HG03159 (cell line): ENCODE data around the gene HLA-A.
"Not testable (repeated sequence)": the region's sequence is repeated elsewhere in the genome, so short reads cannot be mapped to it uniquely, and the experiment has no call there.

Experiments
- ATAC-seq: cut with Tn5 transposase; IDR thresholded peaks from one replicate; pipeline ENCODE4 v1.9.1; 2021; ENCODE audit warnings: mild to moderate bottlenecking, moderate library complexity; ENCODE audit not compliant: unreplicated experiment

The HLA-A gene

DNA sequence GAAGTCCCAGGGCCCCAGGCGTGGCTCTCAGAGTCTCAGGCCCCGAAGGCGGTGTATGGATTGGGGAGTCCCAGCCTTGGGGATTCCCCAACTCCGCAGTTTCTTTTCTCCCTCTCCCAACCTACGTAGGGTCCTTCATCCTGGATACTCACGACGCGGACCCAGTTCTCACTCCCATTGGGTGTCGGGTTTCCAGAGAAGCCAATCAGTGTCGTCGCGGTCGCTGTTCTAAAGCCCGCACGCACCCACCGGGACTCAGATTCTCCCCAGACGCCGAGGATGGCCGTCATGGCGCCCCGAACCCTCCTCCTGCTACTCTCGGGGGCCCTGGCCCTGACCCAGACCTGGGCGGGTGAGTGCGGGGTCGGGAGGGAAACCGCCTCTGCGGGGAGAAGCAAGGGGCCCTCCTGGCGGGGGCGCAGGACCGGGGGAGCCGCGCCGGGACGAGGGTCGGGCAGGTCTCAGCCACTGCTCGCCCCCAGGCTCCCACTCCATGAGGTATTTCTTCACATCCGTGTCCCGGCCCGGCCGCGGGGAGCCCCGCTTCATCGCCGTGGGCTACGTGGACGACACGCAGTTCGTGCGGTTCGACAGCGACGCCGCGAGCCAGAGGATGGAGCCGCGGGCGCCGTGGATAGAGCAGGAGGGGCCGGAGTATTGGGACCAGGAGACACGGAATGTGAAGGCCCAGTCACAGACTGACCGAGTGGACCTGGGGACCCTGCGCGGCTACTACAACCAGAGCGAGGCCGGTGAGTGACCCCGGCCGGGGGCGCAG, at the start of gene HLA-A:
HLA-A (plus strand) TSS at position 258 of the 778 bp plus-strand sequence; CDS start at position 280, 22 bp downstream.
- ATAC-seq = peak; percentile 94

DNA sequence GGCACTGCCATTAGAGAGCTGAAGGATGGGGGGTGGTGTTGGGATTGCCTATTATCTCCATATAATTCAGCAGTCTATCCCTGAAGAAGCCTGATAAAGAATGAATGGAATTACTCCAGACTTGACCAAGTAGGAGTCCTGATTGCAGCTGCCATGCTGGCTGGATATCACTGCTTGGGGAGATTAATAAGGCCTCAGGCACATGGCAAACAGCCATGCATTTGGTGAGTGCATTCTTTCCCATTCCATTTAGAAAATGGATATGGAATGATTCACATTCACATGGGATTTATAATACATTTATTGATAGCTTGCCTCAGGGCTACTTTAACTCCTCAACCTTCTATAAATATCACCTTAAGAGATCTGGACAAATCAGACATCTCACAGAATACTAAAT, 49.6 kb upstream of the HLA-A start:
- no peak for ATAC-seq

DNA sequence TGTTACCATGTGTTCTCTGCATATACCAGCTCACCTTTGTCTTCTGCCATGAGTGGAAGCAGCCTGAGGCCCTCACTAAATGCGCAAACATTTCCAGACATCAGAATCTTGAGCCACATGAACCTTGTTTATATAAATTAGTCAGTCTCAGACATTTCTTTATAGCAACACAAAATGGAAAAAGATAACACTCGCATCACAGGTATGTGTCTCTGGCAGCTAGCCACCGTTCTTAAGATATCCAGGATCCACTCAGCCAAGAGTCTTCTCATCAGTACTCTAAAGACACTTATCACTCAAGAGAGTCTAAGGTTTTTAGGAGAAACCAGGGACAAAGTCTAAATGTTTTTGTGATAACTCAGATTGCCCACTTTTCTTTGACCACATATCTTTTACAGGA, 43.1 kb upstream of the HLA-A start:
- ATAC-seq = no peak

DNA sequence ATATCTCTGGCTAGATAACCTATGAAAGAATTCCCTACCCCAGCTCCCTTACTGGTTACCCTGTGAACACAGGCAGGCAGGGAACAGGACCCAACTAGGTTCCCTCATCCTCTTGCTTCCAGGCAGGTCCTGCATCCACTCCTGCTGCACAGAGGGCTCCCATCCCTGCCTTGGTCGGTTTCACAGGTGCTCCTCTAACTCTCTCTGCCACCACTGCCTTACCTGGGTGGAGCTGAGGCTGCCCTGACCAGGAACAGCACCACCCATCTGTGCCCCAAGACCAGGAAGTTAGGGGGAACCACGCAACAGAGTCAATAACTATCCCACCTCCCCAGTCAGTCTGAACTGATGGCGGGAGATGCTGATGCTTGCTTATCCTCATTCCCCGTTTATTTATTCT, 37.0 kb upstream of the HLA-A start:
- ATAC-seq = no peak

DNA sequence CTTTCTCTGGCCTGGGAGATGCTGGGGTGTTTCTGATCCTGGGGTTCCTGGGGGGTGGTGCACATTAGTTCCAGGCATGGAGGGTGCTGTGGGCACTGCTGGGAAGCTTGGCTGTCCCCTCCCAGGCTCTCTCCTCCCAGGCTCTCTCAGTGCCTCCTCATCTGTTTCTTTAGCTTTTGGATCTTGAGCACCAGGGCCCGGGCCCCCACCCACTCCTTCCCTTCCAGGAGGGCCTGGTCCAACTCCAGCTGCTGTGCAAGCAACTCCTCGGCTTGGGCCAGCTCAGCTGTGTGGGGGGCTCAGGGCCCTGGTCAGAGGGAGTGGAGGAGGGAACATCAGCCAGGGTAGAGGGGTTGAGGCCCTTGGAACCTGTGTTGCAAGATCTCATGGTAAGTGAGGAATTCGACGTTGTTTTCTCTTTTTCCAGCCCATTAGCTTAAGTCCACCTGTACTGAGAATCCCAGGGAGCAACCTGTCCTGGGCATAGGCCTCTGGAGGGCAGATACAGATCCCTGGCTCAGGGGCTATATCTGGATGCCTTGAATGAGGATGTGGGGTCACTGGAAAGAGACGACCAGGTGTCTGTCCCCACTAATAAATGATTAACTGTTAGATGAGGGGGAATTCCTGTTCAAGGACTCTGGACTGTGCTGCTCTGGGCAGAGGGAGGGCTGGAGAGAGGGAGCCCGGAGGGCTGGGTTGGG, 34.5 kb upstream of the HLA-A start:
- ATAC-seq = no peak

DNA sequence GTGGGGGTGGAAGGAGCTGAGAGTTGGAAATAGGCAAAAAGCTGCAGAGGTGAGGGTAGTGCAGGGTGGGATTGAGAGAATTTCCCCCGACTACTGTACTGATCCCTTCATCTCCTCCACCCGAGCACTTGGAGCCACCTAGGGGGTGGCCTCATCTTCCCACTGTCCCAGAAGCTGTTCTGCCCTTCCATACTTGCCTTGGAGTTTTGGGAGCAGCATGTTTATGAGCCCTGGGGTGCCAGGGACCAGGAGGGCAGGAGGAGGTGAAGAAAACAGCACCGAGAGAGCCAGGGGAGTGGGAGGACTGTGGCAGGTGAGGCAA, 34.0 kb upstream of the HLA-A start:
- no peak for ATAC-seq

DNA sequence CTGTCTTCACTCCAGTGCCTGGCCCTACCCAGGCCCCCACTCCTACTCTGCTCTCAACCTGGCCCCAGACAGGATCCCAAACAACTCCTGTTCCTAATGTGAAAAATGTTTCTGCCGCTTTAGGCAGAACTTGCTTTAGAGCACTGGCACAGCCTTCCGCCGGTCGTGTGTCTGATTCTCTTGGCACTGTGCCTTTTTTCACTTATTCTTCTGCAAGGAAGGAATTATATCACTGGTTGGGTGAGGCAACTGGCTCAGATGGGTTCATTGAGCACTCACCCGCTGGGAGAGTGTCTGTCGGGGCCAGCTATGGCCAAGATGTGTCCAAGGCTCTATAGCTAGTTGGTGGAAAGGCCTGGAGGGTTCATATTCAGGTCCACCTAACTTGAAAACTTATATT, 33.6 kb upstream of the HLA-A start:
- ATAC-seq = no peak

DNA sequence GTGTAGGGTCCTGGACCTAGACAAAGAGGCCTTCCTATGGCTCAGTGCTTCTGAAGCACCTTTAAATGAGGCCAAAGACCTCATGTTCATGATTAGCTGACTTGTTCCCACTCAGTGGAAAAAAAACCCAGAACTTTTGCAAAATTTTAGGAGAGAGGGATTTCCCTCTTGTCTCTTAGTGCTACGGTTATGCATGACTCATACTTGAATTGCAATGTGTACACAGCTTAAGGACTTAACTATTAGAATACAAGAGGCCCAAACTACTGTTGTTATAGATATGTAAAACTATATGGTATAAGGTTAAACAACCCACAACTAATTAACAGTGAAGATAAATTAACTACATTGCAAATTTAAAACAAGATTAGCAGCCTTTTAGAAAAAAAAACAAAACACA, 32.3 kb upstream of the HLA-A start:
- ATAC-seq = no peak

DNA sequence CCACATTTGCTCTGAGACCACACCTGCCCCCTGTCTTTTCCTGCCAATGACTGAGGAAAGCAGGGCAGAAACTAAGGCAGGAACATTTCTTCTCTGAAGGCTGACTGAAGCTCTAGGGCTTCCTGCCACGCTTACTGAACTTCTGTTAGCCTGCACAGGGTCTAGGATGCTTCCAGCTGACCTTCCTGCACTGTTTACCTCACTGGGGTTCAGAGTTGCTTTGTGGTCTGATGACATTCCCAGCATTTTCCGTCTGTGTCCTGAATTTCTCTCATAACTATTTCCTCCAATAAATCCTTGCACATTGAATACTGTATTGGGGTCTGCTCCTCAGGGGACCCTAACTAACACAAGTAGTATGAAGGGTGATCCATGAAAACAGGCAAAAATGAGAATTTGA, 29.5 kb upstream of the HLA-A start:
- no peak for ATAC-seq

DNA sequence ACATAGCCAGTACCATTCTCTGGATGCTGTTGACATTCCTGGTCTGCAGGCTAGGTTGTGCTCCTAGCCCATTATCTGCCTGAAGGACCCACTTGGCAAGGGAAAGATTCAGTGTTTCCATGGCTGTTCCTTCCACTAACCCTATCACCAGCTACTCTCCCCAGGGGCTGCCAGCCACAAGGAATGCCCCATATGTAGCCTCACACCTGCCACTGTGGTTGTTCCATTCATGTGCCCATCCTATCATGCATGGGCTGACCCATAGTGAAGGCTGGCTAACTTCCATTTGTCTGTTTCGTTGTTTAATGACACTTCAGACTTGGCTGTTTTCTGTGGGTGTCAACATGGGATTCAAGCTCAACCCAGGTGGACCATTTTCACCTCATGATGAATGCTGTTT, 25.6 kb upstream of the HLA-A start:
- ATAC-seq = no peak

DNA sequence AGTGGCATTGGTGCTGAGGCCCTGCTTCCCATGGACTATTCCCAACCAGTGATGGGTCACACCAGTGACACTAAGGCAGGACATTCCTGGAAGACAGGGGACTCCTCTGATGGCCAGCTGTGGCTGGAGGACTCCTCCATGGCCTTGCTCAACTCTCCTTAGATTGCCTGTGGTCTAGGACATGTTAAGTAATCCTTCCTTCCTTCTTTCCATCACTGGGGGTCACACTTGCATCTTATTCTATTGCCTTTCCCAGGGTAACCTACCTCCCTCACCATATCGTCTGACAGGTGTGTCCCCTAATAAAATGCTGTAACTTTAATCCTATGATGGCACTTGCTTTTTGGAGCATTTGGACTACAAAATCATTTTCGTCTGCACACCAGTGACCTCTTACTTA, 24.5 kb upstream of the HLA-A start:
- no peak for ATAC-seq

DNA sequence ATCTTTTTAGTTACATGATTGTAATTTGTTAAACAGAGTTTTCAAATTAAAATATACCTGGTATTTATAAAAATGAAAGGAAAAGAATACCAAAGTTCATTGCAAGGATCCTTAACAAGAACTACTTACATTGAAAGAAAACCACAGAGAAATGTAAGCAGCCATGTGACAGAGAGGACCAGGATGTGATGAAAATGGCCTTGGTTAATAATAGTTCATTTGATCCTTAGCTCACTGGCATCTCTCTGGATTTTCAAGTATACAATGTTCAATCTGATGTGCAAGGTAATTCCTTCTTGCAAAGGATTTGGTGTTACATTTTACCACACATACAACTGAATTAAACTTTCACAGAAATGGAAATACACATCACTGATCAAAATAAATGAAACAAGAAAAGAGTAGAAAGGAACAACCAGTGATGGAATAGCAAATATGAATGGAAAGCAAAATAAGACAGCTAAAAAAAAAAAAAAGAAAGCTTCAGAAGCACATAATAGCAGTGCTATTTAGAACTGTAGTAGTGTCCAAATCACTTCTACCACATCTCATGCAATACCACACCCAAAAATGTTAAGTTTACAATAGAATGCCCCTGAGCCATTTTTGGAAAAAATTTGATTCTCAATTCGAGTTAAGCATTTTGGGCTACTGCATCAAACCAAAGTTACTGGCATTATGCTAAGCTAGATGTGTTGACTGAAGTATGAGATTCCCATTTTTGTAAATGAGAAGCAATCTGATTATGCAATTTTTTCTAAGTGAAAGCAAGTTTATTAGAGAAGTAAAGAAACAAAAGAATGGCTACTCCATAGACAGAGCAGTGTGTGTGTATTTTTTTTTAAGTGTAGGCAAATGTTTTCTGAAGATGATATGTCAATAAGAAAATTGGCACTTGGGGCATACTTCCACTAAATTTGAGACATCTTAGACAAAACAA, 22.6 kb upstream of the HLA-A start:
- no peak for ATAC-seq

DNA sequence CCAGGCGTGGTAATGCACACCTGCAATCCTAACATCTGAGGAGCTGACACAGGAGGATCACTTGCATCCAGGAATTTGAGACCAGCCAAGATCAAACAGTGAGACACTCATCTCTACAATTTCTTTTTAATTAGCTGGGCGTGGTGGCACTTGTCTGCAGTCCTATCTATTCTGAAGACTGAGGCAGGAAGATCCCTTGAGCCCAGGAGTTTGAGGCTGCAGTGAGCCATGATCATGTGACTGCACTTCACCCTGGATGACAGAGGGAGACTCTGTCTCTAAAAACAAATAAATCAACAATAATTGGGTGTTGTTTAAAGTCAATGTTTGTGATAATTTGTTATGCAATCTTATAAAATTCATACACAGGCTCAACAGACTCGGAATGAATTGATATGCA, 18.0 kb upstream of the HLA-A start:
- no peak for ATAC-seq

DNA sequence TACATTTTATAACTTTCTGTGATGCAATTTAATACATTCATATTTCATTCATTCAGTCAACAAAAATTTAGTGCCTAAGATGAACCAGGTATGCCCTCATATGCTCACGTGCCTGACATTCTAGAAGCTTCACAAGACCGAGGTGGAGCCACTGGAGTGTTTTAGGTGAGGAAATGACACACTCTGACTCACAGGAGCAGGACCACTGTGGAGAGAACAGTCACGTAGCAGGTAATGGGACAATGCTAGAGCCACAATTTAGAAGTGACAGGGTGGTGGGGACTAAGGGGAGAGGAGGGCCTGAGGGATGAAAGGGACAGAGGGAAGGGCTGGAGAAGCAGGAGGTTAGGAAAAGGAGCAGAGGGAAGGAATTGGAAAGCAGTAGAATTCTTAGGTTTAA, 17.6 kb upstream of the HLA-A start:
- ATAC-seq = no peak

DNA sequence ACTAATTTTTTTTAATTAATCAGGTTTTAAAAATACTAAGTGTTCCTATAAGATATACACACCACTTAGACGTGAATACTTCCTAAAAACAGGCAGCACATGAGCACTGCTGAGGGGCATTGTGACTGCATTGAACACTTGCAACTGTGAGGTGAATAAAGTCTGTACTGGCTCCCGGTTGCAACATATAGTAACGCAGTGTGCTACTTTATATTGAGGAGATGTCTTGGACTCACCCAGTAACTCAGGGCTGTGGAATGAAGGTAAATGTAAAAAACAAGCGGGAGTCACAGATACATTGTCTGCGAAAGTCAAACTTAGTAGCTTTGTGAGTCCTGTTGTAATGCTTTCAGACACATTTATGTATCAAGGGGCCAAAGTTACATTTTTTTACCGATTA, 17.0 kb upstream of the HLA-A start:
- no peak for ATAC-seq

DNA sequence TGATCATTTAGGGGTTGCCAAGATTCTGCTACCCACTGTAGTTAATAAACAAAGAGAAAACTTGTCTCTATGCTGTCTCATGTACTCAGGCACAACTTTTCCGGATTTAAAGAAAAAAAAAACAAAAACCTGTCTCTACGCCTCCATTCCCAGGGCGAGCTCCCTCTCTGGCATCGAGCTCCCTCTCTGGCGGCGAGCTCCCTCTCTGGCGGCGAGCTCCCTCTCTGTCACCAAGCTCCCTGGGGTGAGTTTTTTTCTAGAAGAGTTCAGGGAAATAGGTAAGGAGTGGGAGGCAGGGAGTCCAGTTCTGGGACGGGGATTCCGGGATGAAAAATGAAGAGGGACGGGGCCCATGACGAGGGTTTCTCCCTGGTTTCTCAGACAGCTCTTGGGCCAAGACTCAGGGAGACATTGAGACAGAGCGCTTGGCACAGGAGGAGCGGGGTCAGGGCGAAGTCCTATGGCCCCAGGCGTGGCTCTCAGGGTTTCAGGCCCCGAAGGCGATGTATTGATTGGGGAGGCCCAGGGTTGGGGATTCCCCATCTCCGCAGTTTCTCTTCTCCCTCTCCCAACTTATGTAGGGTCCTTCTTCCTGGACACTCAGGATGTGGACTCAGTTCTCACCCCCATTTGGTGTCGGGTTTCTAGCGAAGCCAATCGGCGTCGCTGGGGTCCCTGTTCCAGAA, 16.5 kb upstream of the HLA-A start:
- peak; percentile 6 for ATAC-seq

DNA sequence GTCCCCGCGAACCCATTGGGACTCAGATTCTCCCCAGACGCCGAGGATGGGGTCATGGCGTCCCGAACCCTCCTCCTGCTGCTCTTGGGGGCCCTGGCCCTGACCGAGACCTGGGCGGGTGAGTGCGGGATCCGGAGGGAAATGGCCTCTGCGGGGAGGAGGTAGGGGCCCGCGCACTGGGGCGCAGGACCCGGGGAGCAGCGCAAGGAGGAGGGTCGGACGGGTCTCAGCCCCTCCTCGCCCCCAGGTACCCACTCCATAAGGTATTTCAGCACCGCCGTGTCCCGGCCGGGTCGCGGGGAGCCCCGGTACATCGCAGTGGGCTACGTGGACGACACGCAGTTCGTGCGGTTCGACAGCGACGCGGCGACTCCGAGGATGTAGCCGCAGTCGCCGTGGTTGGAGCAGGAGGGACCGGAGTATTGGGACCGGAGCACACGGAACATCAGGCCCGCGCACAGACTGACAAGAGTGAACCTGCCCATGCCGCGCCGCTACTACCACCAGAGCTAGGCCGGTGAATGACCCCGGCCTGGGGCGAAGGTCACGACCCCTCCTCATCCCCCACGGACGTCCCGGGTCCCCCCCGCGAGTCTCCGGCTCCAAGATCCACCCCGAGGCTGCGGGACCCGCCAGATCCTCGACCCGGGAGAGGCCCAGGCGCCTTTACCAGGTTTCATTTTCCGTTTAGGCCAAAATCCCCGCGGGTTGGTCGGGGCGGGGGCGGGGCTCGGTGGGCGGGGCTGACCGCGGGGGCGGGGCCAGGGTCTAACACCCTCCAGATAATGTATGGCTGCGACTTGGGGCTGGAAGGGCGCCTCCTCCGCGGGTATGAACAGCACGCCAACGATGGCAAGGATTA, 15.7 kb upstream of the HLA-A start:
- ATAC-seq = peak; percentile 63

DNA sequence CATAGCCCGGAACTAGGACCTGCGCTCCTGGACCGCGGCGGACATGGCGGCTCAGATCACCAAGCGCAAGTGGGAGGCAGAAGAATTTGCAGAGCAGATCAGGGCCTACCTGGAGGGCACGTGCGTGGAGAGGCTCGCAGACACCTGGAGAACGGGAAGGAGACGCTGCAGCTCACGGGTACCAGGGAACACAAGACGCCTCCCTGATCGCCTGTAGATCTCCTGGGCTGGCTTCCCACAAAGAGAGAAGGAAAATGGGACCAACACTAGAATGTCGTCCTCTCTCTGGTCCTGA, 15.1 kb upstream of the HLA-A start:
- no peak for ATAC-seq

DNA sequence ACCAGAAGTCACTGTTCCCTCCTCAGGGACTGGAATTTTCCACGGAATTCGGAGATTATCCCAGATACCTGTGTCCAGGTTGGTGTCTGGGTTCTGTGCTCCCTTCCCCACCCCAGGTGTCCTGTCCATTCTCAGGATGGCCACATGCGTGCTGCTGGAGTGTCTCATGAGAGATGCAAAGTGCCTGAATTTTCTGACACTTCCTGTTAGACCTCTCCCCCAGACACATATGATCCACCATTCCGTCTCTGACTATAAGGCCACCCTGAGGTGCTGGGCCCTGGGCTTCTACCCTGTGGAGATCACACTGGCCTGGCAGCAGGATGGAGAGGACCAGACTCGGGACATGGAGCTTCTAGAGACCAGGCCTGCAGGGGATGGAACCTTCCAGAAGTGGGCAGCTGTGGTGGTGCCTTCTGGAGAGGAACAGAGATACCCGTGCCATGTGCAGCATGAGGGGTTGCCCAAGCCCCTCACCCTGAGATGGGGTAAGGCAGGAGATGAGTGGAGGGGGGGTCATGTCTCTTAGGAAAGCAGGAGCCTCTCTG, 14.4 kb upstream of the HLA-A start:
- ATAC-seq = no peak

DNA sequence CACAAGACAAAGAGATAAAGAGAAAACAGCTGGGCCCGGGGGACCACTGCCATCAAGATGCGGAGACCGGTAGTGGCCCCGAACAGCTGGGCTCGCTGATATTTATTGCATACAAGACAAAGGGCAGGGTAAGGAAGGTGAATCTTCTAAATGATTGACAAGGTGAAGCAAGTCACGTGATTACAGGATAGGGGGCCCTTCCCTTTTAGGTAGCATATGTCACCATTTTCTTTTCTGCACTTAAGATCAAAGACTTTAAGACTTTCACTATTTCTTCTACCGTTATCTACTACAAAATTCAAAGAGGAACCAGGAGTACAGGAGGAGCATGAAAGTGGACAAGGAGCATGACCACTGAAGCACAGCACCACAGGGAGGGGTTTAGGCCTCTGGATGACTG, 12.3 kb upstream of the HLA-A start:
- not testable (repeated sequence) for ATAC-seq
